Right cardiac atrium (tissue), 5 donors: Measurements from ENCODE around the gene HPS4. TPM values are rescaled to one million over a fixed set of nuclear protein-coding genes. Genes with fewer than 3 reads are reported as not detected.

Experiments
- ATAC-seq, 2 donors: fragments of 200-7000 bp; cut with Tn5 transposase; one replicate each; pipeline versions ENCODE4 v1.8.0 to v1.9.1; 2020; ENCODE audit warnings: moderate library complexity in 2 of 2, mild to moderate bottlenecking in 1 of 2
- DNase-seq, 3 donors: peaks; one replicate each; pipeline ENCODE4 v3.0.0-alpha.2; 2020
- H3K27ac ChIP-seq: one replicate; pipeline ENCODE4 v1.5.1; 2013; ENCODE audit warnings: mild to moderate bottlenecking, low read length, control low read depth, moderate library complexity
- H3K27me3 ChIP-seq: one replicate; pipeline ENCODE4 v1.6.1; 2013; ENCODE audit not compliant: control insufficient read depth, insufficient read depth
- H3K4me1 ChIP-seq: one replicate; pipeline ENCODE4 v1.6.1; 2013; ENCODE audit warnings: low read length; ENCODE audit not compliant: control insufficient read depth, insufficient read depth
- H3K4me3 ChIP-seq: one replicate; pipeline ENCODE4 v1.5.1; 2013; ENCODE audit warnings: low read length, control low read depth
- H3K9me3 ChIP-seq: one replicate; pipeline ENCODE4 v1.6.1; 2013; ENCODE audit warnings: low read length; ENCODE audit not compliant: control insufficient read depth
- WGBS: extraction: QIAGEN DNeasy Blood & Tissue Kit; methylation state at CpG from one replicate; pipeline ENCODE4 v1.1.7; 2013; 5-methylcytosine and 5-hydroxymethylcytosine counted together
- intact Hi-C, 4 donors: fragments of 100-400 bp; cut with DNase I; formaldehyde crosslinking; loops; one replicate each; pipeline versions ENCODE4 v1.11.0 to v1.14.0; 2022 to 2023
- polyA plus RNA-seq: library from polyadenylated mRNA; stranded (reverse); fragments of 200-250 nt; gene quantifications from one replicate; pipeline ENCODE4 v1.2.3, GENCODE V29; 2013
- total RNA-seq, 4 donors: library from RNA; stranded (reverse); fragmentation: NEBNext Ultra II Directional; extraction: Animal tissue kit (Norgen Biotek cat#: 25700); gene quantifications; one replicate each; pipeline ENCODE4 v1.2.1, GENCODE V29; 2021
- donor health status: healthy with polysubstance abuse.
- donor health status: DM: no; HTN: yes; CAD: no.
- donor health status: DM: no; HTN: no; CAD: no.
- donor health status: DM: no; HTN: yes; CAD: no; lungs with severe emphysema.
- donor health status: DM: yes; HTN: yes; CAD: no.

HPS4 gene
- total and polyA plus RNA-seq, 5 donors: 7.4 to 14.0 (median 12.0) TPM

DNA sequence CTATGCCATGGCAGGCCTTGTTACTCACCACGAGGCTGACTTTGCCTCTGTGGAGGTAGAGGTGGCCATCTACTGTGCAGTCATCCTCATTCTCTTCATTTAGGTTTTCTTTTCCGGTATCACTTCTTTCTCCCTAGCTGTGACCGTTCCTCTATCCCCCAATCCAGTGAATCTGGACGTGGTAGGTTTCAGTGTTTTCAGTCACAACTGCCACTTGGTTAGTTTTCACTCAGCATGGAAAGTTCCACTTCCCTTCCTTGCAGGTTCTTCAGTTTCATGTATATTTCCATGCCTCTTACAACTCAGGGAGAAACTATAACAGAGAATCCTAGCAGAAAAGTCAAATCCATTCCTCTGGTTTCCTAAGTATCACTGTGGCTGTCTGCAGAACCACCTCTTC lies 1.9 kb downstream of the HPS4 start:
- DNase-seq (no peak), ATAC-seq (no peak)
- H3K4me1 ChIP-seq: peaks cover 4% of the 10 kb centered on the region
- no peak overlapping the region for H3K4me3 ChIP-seq
- H3K27ac ChIP-seq: no peak overlapping the region
- H3K27me3 ChIP-seq: no peaks in the 10 kb centered on the region
- WGBS: 73% methylated on average over 4 of the region's 4 CpGs
- H3K9me3 ChIP-seq: no peaks in the 10 kb centered on the region
- intact Hi-C loops: no loop called here

DNA sequence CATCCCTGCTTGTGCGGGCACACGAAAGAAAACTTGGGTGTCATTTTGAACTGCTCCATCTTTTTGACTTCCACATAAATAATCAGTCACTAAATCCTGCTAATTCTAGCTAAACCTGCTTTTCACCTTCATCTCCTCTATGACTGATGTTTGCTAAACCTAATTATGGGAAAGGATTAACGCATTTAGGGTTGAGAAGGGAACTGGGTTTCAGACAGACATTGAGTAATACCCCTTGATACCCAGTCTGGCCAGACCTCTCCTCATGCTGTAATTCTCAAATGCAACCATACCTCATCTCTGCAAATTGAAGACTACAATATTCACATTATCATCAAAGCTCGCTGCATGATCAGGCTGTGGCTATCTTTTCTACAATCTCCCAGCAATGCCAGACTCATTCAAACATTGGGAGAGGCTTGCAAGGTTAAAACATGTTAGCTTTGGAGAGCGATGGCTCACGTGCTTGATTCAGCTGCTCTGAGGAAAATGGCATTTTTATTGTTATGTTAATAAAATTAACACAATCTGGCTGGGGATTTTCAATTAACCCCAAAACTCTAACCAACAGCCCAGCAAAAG lies 2.4 kb downstream of the HPS4 start:
- intact Hi-C loops: no loop called here
- no peaks in the 10 kb centered on the region for H3K27me3 ChIP-seq
- no peaks in the 10 kb centered on the region for H3K9me3 ChIP-seq
- H3K4me1 ChIP-seq: peaks cover 4% of the 10 kb centered on the region
- H3K27ac ChIP-seq: no peak overlapping the region
- no peak overlapping the region for H3K4me3 ChIP-seq
- no peak for DNase-seq
- no peak for ATAC-seq
- 74% methylated on average over 6 of the region's 6 CpGs for whole genome bisulfite sequencing

- ATAC-seq (no peak), DNase-seq (no peak)
- Histone ChIP-seq H3K4me1 (peaks cover 4% of the 10 kb centered on the region), H3K27me3 (no peaks in the 10 kb centered on the region), H3K4me3 (no peak overlapping the region), H3K9me3 (no peaks in the 10 kb centered on the region), H3K27ac (no peak overlapping the region)
- intact Hi-C loops: no loop called here
- WGBS: 81% methylated on average over 2 of the region's 2 CpGs
Observed at GRCh38 chr22:26480611-26480932, 3.0 kb downstream of the HPS4 start.

DNA sequence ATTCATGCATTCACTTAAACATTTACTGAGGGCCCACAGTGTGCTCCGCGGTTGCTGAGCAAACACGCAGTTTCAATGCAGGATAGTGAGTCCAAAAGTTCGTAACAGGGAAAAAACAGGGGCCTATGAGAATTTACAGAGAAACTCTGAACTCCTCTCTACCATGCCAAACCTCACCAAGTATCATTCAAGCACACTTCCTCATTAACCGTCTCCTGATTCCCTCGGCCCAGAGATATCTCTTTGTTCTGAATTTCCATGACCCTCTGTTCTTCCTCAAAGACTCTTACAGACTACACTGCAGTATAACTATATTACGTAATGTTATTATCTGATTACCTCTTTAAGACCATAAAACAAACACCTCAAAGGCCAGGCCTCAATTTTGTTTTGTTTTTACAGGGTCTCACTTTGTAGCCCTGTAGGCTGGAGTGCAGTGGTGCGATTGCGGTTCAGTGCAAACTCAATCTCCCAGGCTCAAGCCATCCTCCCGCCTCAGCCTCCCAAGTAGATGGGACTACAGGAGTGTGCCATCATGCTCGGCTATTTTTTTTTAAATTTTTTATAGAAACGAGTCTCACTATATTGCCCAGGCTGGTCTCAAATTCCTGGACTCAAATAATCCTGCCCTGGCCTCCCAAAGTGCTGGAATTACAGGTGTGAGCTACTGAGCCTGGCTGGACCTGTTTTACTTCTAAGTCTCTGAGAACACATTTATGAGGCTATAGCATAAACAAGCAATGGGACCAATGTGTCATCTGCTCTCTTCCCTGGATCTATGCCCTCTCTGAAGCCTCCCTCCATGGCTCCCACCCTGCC lies 3.6 kb downstream of the HPS4 start:
- no peaks in the 10 kb centered on the region for H3K9me3 ChIP-seq
- H3K27ac ChIP-seq: no peak overlapping the region
- intact Hi-C loops: no loop called here
- peaks cover 4% of the 10 kb centered on the region for H3K4me1 ChIP-seq
- no peaks in the 10 kb centered on the region for H3K27me3 ChIP-seq
- DNase-seq (no peak), ATAC-seq (peak in 1 of 2 donors; percentile 19)
- WGBS: 61% methylated on average over 12 of the region's 12 CpGs
- H3K4me3 ChIP-seq: peak overlapping the region; percentile 26

- WGBS: 50% methylated on average over 12 of the region's 12 CpGs
- no peak for ATAC-seq
- H3K27ac ChIP-seq: no peak overlapping the region
- no peaks in the 10 kb centered on the region for H3K27me3 ChIP-seq
- no peaks in the 10 kb centered on the region for H3K9me3 ChIP-seq
- H3K4me1 ChIP-seq: peaks cover 4% of the 10 kb centered on the region
- no peak for DNase-seq
- peak overlapping the region; percentile 26 for H3K4me3 ChIP-seq
- intact Hi-C loops: no loop called here
Observed at GRCh38 chr22:26479043-26479791, 4.4 kb downstream of the HPS4 start.

GRCh38 chr22:26477341-26477731 lies 6.2 kb downstream of the HPS4 start:
- H3K9me3 ChIP-seq: no peaks in the 10 kb centered on the region
- 33% methylated on average over 4 of the region's 4 CpGs for WGBS
- intact Hi-C loops: no loop called here
- ATAC-seq (no peak), DNase-seq (no peak)
- H3K4me1 ChIP-seq: peaks cover 4% of the 10 kb centered on the region
- no peak overlapping the region for H3K4me3 ChIP-seq
- H3K27me3 ChIP-seq: no peaks in the 10 kb centered on the region
- H3K27ac ChIP-seq: no peak overlapping the region

- no peak overlapping the region for H3K27ac ChIP-seq
- intact Hi-C loops: no loop called here
- 75% methylated on average over 4 of the region's 4 CpGs for WGBS
- no peak overlapping the region for H3K4me3 ChIP-seq
- H3K9me3 ChIP-seq: no peaks in the 10 kb centered on the region
- DNase-seq (no peak), ATAC-seq (no peak)
- no peaks in the 10 kb centered on the region for H3K27me3 ChIP-seq
- peaks cover 4% of the 10 kb centered on the region for H3K4me1 ChIP-seq
Observed at GRCh38 chr22:26476705-26477340, 6.8 kb downstream of the HPS4 start.

DNA sequence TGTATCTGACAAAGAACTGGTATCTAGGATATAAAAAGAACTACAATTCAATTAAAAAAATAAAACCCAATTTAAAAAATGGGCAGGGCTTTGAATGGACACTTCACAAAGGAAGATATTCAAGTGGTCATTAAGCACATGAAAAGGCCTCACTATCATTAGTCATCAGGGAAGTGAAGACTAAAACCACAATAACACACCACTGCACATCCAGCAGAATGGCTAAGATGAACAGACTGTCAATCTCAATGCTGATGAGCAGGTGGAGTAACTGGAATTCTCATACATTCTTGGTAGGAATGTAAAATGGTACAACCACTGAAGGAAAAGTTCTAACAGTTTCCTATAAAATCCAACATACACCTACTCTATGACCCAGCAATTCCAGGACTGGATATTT lies 8.9 kb downstream of the HPS4 start:
- H3K4me3 ChIP-seq: no peak overlapping the region
- intact Hi-C loops: no loop called here
- no peaks in the 10 kb centered on the region for H3K27me3 ChIP-seq
- H3K27ac ChIP-seq: no peak overlapping the region
- H3K4me1 ChIP-seq: no peaks in the 10 kb centered on the region
- ATAC-seq (no peak), DNase-seq (no peak)
- no peaks in the 10 kb centered on the region for H3K9me3 ChIP-seq

GRCh38 chr22:26471522-26471921 lies 12.1 kb downstream of the HPS4 start:
- Histone ChIP-seq H3K4me1 (no peaks in the 10 kb centered on the region), H3K4me3 (no peak overlapping the region), H3K9me3 (no peaks in the 10 kb centered on the region), H3K27ac (no peak overlapping the region), H3K27me3 (no peaks in the 10 kb centered on the region)
- WGBS: 82% methylated on average over 5 of the region's 5 CpGs
- no peak for DNase-seq
- intact Hi-C loops: no loop called here
- ATAC-seq: peak; percentile 38 to 67

DNA sequence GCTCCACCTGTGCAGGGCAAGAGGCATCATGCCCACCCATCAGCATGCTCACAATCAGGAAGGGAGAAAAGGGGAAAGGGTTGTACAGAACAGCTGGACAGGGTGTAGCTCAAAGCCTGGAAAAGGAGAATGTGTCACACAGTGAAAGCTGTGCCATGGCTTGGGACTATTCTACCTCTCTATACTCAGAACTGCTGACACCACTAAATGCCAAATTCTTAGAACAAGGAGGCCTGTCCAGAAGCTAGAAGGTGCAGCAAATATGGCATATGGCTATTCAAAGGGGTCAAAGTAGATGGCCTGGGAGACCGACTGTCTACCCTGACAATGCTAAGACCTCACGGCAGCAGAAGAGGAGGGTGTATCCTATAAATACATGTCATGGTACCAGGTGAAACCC lies 12.8 kb downstream of the HPS4 start:
- intact Hi-C loops: no loop called here
- Histone ChIP-seq H3K27me3 (no peaks in the 10 kb centered on the region), H3K9me3 (no peaks in the 10 kb centered on the region), H3K4me1 (no peaks in the 10 kb centered on the region), H3K4me3 (no peak overlapping the region), H3K27ac (no peak overlapping the region)
- DNase-seq (no peak), ATAC-seq (no peak)
- 96% methylated on average over 2 of the region's 2 CpGs for WGBS

DNA sequence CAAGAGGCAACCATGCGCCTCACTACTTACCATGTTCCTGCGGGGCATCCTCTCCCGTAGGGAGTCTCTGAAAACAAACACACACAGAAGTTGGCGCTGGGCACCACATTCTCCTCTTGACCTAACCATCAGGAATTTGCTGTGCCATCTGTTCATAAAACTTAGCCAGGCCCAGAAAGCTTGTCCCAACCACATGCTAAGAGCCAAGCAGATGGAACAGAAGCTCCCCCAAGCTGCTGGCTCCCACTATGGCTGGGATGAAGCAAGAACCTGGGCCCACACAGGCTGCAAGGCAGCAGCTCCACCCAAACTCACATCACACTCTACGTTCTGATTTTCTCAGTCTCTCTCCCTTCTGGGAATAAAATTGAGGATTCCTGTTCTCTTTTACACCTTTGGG lies 17.4 kb downstream of the HPS4 start:
- H3K4me3 ChIP-seq: no peak overlapping the region
- no peak overlapping the region for H3K27ac ChIP-seq
- H3K4me1 ChIP-seq: no peaks in the 10 kb centered on the region
- DNase-seq: no peak
- ATAC-seq: no peak
- no peaks in the 10 kb centered on the region for H3K9me3 ChIP-seq
- intact Hi-C loops: no loop called here
- H3K27me3 ChIP-seq: no peaks in the 10 kb centered on the region
- 89% methylated on average over 5 of the region's 5 CpGs for WGBS
